CD4-positive, alpha-beta T cell treated with Interleukin-6 for 4 hours (primary cell): ENCODE results near the gene GTF3C5.
"Not testable (repeated sequence)": the region's sequence is repeated elsewhere in the genome, so short reads cannot be mapped to it uniquely, and the experiment has no call there.

Experiments
- DNase-seq: peaks from one replicate; pipeline ENCODE4 v3.0.0-alpha.2; 2020; ENCODE audit warnings: mixed read lengths

GTF3C5 gene

GRCh38 chr9:133071484-133072150 lies 40.8 kb downstream of the GTF3C5 start:
- no peak for DNase-seq

- DNase-seq = not testable (repeated sequence)
Measured at GRCh38 chr9:133072210-133072609, 41.4 kb downstream of the GTF3C5 start.

GRCh38 chr9:133073086-133074014 lies 42.6 kb downstream of the GTF3C5 start:
- DNase-seq = no peak

DNA sequence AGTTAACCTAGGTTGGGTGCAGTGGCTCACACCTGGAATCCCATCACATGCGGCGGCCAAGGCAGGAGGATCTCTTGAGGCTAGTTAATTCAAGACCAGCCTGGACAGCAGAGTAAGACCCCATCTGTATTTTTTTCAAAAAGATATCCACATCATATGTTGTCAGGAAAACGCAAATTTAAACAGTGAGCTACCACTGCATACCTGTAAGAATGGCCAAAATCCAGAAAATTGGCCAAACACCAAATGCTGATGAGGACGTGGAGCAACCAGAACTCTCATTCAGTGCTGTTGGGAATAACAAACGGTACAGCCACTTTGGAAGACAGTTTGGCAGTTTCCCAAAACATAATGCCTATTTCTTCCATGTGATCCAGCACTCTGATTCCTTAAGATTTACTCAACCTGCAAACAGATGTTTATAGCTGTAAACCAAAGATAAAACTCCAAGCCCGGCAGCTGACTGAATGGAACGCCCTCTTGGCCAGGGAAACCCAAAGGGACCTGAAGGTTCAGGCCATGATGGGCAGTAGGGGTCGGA lies 43.4 kb downstream of the GTF3C5 start:
- no peak for DNase-seq

DNA sequence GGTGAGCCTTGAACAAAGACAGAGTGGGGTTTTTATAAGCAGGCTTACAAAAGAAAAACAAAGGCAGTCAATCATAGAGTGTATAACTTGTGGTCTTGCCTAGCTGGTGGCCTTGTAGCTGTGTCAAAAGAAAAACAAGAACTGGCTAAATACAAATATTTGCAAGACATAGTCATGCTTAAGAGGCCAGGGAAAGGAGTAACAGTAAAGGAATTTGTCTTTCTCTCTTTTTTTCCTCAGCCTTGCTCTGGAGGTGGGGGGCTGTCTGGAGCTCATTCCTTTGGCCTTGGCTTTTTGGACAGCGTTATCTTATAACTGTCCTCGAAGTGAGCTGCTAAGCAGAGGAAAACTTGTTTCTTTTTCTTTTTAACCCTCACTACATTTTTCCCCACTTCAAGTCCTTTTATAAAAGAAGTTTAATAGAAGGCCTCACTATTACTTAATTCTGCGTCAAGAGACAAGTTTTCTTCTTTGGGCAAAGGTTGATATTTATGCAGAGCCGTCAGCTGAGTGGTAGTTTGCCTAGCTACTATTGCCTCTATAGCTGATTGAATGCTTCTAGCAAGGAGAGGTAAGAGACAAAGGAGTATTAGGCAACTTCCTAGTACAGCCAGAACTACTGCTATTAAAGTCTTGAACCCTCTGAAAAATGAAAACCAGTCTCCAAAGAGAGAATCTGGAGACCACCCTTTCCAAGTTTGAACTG lies 45.3 kb downstream of the GTF3C5 start:
- DNase-seq = no peak

- no peak for DNase-seq
Measured at GRCh38 chr9:133076691-133077090, 45.9 kb downstream of the GTF3C5 start.

DNA sequence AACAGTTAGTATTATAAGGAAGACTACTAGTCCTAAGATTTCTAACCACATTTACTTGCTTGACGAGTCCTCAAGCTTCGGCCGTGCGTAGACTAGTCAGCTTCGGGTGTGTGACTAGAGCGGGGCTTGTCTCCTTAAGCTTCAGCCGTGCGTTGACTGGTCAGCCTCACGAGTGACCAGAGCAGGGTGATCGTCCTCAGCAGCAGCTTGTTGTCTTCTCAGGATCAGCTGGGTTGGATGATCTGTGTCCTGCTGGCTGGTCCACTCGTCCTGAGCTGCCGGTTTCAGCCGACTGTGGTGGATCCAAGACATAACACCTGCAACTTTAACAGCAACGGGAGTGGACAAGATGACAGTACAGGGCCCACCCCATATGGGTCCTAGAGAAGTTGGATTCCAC lies 47.7 kb downstream of the GTF3C5 start:
- no peak for DNase-seq

DNA sequence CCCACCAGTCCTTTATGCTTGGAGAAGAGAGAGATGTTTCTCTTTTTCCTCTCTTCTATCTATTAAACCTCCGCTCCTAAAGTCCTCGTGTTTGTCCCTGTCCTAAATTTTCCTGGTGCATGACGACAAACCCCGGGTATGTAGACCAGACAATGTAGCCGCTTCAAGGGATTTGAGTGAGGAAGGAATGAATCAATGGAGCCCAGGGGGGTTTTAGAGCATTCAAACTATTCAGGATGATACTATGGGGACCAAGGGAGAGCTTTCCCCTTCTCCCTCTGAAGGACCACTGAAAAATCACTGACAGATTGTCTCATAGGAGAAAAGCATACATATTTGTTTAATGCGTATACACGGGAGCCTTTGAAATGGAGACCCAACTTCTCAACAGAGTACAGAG lies 49.4 kb downstream of the GTF3C5 start:
- DNase-seq = no peak

DNA sequence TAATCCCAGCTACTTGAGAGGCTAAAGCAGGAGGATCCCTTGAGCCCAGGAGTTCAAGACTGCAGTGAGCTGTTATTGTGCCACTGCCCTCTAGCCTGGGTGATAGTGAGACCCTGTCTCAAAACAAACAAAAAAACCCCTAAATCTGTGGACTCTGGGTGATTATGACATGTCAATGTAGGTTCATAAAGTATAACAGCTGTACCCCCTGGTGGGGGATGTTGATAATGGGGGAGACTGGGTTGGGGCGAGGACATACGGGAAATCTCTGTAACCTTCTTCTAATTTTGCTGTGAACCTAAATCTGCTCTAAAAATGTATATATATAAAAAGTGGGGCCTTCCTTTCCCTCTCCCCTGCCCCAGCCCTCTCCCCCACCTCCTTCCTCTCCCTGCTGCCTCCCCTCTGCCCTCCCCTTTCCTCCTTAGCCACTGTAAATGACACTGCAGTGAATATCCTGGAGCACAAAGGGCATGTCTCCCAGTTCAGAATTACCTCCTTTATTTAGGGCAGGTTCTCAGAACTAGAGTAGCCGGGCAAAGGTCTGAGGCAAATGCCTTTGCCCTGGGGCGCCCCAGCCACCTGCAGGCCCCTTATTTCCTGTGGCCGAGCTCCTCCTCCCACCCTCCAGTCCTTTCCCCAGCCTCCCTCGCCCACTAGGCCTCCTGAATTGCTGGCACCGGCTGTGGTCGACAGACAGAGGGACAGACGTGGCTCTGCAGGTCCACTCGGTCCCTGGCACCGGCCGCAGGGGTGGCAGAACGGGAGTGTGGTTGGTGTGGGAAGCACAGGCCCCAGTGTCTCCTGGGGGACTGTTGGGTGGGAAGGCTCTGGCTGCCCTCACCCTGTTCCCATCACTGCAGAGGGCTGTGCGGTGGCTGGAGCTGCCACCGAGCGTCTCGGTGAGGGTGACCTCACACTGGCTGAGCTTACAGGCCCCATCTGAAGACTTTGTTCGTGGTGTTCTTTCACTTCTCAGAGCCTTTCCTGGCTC lies 50.3 kb downstream of the GTF3C5 start:
- not testable (repeated sequence) for DNase-seq

- DNase-seq = not testable (repeated sequence)
Measured at GRCh38 chr9:133081957-133082644, 51.3 kb downstream of the GTF3C5 start.

GRCh38 chr9:133083688-133084087 lies 52.9 kb downstream of the GTF3C5 start:
- DNase-seq = not testable (repeated sequence)

DNA sequence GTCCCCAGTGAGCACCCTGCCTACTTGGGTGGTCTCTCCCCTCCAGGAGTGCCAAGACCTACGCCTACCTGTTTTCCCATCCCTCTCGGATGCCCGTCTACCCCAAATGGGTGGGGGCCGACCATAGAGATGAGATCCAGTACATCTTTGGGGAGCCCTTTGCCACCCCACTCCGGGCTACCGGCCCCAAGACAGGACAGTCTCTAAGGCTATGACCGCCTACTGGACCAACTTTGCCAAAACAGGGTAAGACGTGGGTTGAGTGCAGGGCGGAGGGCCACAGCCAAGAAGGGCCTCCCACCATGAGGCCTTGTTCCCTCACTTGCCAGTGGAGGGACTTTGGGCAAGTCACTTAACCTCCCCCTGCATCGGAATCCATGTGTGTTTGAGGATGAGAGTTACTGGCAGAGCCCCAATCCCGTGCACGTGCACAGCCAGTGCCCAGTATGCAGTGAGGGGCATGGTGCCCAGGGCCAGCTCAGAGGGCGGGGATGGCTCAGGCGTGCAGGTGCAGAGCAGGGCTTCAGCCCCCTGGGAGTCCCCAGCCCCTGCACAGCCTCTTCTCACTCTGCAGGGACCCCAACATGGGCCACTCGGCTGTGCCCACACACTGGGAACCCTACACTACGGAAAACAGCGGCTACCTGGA lies 55.5 kb downstream of the GTF3C5 start:
- DNase-seq = not testable (repeated sequence)

DNA sequence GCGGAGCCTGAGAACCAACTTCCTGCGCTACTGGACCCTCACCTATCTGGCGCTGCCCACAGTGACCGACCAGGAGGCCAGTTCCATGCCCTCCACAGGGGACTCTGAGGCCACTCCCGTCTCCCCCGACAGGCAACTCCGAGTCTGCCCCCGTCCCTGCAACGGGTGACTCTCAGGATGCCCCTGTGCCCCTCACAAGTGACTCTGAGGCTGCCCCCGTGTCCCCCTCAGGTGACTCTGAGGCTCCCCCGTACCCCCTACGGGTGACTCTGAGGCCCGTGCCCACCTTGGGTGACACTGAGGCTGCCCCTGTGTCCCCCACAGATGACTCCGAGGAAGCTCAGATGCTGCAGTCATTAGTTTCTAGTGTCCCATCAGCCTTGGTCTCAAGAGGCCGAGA lies 56.1 kb downstream of the GTF3C5 start:
- no peak for DNase-seq

DNA sequence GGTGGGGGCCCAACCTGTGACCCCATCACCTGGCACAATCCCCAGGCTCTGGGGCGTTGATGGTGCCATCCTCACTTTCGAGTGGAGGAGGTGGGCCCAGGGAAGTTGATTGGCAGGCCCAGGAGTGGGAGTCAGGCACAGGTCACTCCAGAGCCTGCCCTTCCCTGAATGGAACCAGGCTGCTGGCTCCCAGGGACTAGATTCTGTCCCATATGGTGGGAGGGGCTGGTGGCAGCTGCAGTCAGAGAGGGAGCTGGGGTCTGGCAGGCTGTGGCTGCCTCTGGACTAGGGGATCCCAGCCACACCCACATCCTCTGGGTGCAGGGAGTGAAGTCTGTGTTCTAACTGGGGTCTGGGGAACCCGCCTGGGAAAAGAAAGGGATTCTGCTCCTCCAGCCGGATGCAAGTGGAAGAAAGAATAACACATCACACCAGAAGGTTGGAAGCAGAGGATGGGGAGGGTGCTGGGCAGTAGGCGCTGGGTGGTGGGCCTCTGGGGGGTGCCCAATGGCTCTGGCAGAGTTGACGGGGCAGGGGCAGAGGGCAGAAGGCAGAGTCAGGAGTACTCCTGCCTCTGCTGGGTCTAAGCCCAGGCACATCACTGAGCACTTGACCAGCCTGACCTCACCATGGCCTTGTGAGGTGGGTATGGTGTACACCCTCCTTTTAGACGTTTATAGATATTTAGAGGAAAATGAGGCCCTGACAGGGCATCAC lies 56.8 kb downstream of the GTF3C5 start:
- no peak for DNase-seq

- no peak for DNase-seq
Measured at GRCh38 chr9:133088146-133088750, 57.5 kb downstream of the GTF3C5 start.

- DNase-seq = no peak
Measured at GRCh38 chr9:133088756-133089155, 58.0 kb downstream of the GTF3C5 start.

DNA sequence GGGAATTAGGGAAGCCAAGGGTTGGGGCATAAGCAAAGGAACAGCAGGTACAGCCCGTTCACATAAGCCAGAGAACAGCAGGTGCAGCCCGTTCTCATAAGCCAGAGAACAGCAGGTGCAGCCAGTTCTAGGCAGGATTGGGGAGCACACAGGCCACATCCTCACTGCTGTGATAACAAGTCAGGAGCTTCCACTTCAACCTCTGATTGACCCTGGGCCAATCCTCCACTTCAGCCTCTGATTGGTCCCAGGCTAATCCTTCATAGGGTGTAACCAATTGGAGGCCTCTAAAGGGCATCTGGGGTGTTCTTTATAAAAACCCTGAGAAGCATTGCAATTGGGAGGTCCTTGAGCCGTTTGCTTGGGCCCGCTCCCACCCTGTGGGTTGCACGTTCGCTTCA lies 58.5 kb downstream of the GTF3C5 start:
- no peak for DNase-seq

DNA sequence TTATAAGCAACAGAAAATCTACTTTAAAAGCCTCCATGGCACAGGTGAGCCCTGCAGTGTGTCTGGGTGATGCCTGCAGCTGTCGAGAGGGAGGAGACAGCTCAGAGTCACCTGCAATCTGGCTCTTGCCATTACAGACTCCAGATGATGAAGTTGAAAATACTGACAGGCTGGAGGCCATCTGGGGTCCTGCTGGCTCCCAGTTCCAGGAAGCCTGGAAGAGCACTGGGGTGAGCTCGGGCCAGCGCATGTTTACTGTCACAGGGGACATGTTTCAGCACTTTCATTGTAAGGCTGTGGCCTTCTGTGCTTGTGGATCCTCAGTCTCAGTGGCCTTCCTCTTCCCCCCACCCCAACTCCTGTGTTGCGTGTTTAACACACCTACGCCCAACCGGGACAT lies 59.4 kb downstream of the GTF3C5 start:
- DNase-seq = no peak

DNA sequence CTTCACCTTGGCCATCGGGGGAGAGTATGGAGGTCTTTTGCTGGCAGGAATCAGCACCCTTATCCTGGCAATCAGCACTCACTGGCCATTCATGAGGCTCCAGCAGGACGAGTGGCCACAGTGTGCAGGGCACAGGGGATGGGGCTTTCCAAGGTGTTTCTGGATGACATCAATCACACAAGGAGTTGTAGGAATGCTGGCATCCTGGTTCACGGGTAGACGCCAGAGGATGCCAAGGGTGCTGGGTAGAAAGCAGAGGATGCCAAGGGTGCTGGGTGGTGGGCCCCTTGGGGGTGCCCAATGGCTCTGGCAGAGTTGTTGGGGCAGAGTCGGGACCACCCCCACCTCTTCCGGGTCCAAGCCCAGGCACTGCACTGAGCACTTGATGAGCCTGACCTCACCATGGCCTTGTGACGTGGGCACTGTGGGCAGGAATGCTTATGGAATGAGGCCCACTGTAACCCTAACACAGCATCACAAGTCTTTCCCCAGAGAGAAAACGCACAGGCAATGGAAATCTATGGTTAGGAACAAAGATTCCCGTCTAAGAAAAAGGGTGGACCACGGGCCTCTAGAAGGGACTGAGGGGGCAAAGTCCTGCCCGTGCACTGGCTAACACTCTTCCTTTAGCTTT lies 60.1 kb downstream of the GTF3C5 start:
- no peak for DNase-seq
